Bronchial epithelial cell (primary cell): ENCODE measurements around the gene EYS. TPM values are rescaled to one million over a fixed set of nuclear protein-coding genes. Genes with fewer than 3 reads are reported as not detected.
A peak's percentile ranks its signal among the peaks of the same experiment; 100 is the strongest.

Source experiments
- DNase-seq: peaks from one replicate; pipeline ENCODE4 v3.0.0-alpha.2; 2010; ENCODE audit warnings: low read depth
- FAIRE-seq: peaks from 2 replicates; lab custom pipeline; 2011; peaks lifted over from hg19 to GRCh38; lab: Jason Lieb, UNC
- H3K27me3 ChIP-seq: 2 replicates; pipeline ENCODE4 v1.5.1; 2011; ENCODE audit warnings: low read length; ENCODE audit not compliant: control insufficient read depth, insufficient read depth
- H3K36me3 ChIP-seq: 2 replicates; pipeline ENCODE4 v1.5.1; 2011; ENCODE audit warnings: low read length; ENCODE audit not compliant: control insufficient read depth, insufficient read depth
- H3K4me3 ChIP-seq: 2 replicates; pipeline ENCODE4 v1.5.1; 2011; ENCODE audit warnings: mild to moderate bottlenecking, low read depth, low read length, control low read depth
- total RNA-seq: library from RNA; depleted of rRNA; stranded (reverse); fragments of >200 nt; gene quantifications from 2 replicates; pipeline ENCODE4 v1.2.1, GENCODE V29; 2014
- TF ChIP-seq, protein P1 (sequence below): IDR thresholded peaks from 2 replicates; pipeline ENCODE4 v1.5.1; 2011; ENCODE audit warnings: mild to moderate bottlenecking, moderate library complexity, low read length, control low read depth, inconsistent platforms; ENCODE audit not compliant: insufficient read depth, severe bottlenecking

Gene EYS
- 0.26 and 0.53 TPM in 2 replicates for total RNA-seq

DNA sequence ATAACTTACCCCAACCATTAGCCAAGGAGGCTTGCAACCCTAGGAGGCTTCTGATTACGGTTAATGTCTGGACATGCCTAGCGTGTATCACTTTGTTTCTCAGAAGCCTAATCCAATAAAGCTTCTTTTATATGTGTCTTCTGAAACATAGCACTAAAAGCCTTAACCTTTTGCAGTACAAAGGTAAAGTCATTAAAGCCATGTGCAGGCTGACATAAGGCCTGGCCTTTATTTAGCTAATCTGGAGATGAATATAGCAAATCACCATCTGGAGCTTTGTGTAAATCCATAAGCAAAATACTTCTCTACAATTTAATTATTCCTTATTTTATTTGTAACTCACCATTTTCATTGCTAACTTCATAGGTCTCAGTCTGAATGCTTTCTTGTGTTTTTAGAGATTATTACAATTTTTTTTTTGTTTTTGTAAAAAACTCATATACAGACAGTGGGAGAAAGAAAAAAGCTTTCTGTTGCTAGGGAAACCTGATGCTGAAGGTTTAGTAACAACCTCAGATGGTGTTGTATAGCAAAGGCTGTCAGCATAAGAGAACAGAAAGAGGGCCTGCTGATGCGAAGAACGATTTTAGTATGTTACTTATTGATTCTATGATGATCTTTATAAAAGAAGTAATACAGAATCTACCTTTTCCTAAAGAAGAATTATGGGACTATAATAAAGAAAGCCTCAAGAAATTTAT, at the start of gene EYS:
Gene EYS, minus strand, starts transcription at position 101 of the 701 bp plus-strand sequence. CDS start 211,816 bp downstream, outside the sequence.
- Histone ChIP-seq H3K27me3 (no peaks in the 10 kb centered on the region), H3K4me3 (no peak within 1 kb of the TSS), H3K36me3 (no peaks in the 10 kb centered on the region)
- no peak for FAIRE-seq
- peak; percentile 1 for DNase-seq
- TF ChIP-seq, protein P1, sequence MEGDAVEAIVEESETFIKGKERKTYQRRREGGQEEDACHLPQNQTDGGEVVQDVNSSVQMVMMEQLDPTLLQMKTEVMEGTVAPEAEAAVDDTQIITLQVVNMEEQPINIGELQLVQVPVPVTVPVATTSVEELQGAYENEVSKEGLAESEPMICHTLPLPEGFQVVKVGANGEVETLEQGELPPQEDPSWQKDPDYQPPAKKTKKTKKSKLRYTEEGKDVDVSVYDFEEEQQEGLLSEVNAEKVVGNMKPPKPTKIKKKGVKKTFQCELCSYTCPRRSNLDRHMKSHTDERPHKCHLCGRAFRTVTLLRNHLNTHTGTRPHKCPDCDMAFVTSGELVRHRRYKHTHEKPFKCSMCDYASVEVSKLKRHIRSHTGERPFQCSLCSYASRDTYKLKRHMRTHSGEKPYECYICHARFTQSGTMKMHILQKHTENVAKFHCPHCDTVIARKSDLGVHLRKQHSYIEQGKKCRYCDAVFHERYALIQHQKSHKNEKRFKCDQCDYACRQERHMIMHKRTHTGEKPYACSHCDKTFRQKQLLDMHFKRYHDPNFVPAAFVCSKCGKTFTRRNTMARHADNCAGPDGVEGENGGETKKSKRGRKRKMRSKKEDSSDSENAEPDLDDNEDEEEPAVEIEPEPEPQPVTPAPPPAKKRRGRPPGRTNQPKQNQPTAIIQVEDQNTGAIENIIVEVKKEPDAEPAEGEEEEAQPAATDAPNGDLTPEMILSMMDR, result no peak

DNA sequence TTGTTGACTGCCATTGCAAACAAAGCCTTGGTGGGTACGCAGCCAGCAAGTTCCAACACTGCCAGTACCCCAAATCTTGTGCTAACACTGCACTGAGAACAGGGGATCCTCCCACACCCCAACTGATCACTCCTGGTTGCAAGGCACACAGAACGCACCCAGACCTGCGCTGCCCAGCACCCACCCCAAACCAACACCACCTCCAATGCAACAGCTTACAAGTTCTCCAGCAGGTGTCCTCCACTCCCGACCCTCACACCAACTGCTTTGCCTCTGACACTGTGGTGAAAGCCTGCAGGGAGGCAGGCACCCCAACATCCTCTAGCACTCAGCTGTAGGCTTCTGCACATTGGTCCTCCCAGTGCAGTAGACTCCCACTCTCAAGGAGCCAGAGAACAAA, 39.3 kb upstream of the EYS start:
- TF ChIP-seq, protein P1, result no peak
- Histone ChIP-seq H3K27me3 (no peaks in the 10 kb centered on the region), H3K4me3 (no peak overlapping the region), H3K36me3 (no peaks in the 10 kb centered on the region)
- FAIRE-seq, result no peak
- no peak for DNase-seq

DNA sequence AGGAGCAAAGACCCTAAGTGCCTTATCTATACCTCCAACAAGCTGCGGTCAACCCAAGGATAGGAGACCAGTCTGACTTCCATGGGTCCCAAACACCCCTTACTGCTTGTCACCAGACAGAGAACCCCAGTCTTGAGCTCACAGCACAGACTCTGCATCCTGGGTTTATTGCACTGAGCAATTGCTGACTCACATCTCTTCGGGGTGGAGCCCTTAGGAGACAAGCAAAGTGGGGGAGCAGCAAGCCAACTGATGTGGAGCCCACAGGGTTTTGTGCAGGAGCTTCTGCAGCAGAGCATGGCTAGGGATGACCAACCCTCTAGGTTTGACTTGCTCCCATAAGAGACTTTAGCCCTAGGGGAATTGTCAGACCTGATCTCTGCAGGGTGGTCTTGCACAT, 38.6 kb upstream of the EYS start:
- DNase-seq (no peak), FAIRE-seq (no peak)
- TF ChIP-seq, protein P1, result no peak
- no peaks in the 10 kb centered on the region for H3K36me3 ChIP-seq
- no peak overlapping the region for H3K4me3 ChIP-seq
- H3K27me3 ChIP-seq, result no peaks in the 10 kb centered on the region

DNA sequence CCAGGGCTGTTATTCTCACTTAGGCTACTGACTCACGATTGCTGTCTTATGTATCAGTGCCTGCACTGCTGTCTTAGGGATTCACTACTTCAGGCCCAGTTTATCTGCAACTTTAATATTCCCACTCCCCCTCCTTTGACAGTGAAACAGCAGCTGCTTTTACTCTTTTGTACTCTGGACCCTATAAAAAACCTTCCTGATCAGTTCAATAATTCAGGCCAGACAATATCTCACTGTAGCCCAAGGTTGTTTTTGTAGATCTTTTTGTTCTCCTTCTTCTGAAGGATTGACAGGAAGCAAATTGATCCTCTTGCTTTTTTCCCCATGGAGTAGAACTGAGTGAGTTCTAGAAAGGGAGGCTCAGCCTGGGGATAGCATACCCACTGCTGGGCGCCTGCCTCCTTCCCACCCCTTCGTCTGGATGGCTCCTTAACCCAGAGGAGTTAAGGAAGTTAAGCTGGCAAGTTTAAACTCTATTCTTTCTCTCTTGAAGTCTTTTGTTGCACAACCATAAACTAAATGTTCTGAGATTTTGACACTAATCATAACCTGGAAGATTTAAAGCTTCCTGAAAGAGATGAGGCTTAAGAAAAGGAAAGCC, 22.0 kb upstream of the EYS start:
- no peak overlapping the region for H3K4me3 ChIP-seq
- H3K36me3 ChIP-seq, result no peaks in the 10 kb centered on the region
- TF ChIP-seq, protein P1, result no peak
- FAIRE-seq, result no peak
- no peak for DNase-seq
- H3K27me3 ChIP-seq, result no peaks in the 10 kb centered on the region

DNA sequence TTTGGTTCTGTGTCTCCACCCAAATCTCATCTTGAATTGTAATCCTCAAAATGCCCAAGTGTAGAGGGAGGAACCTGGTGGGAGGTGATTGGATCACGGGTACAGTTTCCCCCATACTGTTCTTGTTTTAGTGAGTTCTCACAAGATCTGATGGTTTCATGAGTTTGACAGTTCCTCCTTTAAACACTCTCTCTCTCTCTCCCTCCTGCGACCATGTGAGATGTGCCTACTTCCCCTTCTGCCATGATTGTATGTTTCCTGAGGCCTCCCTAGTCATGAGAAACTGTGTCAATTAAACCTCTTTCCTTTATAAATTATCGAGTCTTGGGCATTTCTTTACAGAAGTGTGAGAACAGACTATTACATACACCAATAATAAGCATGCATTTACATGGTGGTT, 12.1 kb upstream of the EYS start:
- Histone ChIP-seq H3K27me3 (no peaks in the 10 kb centered on the region), H3K36me3 (no peaks in the 10 kb centered on the region), H3K4me3 (no peak overlapping the region)
- DNase-seq, result no peak
- FAIRE-seq, result no peak
- TF ChIP-seq, protein P1, result no peak
